Heart left ventricle (tissue), 13 donors: ENCODE results near the gene WDHD1.
"Not testable (repeated sequence)": the region's sequence is repeated elsewhere in the genome, so short reads cannot be mapped to it uniquely, and the experiment has no call there.

ENCODE experiments used
- POLR2A ChIP-seq, 2 donors: fragments of 450-650 bp; IDR thresholded peaks; one replicate each; pipeline ENCODE4 v1.6.1; 2017; ENCODE audit warnings: antibody characterized with exemption in 2 of 2, mild to moderate bottlenecking in 2 of 2, moderate library complexity in 2 of 2
- TF ChIP-seq, protein P1 (sequence below), 12 donors: fragments of 200-600 bp; sonication (generic) in 4 of 12; IDR thresholded peaks; one replicate each; pipeline versions ENCODE4 v1.5.0 to v1.8.0; 2018 to 2022; ENCODE audit warnings: antibody characterized with exemption in 12 of 12, mild to moderate bottlenecking in 5 of 12
- donor health status: ischemic (EF 13 %, LVEDD 7.1; RV severe dilation, severe dysfunction).
- donor health status: DM: no; HTN: yes; CAD: no.
- donor health status: DM: no; HTN: no; CAD: no.
- donor health status: ischemic (EF 25% LVEDD 6.9; RV normal size, moderate dysfunction).
- donor health status: ischemic (EF 25% LVEDD 5.7; RV mildly dilated, moderate dysfunction).
- donor health status: ischemic (EF 35%, LVEDD 5.7; RV mildly dilated, moderate dysfunction).
- donor health status: nonischemic (EF 11% LVEDD 7.7; RV severe dilation, severe dysfunction).
- donor health status: DM: yes; HTN: yes; CAD: no.
- donor health status: PGD.
- donor health status: ischemic (EF 29% LVEDD 5.4; RV normal size, mild dysfunction).
- donor health status: nonischemic (EF 23%, LVEDD 6.1; RV moderate dilation, normal function).

DNA sequence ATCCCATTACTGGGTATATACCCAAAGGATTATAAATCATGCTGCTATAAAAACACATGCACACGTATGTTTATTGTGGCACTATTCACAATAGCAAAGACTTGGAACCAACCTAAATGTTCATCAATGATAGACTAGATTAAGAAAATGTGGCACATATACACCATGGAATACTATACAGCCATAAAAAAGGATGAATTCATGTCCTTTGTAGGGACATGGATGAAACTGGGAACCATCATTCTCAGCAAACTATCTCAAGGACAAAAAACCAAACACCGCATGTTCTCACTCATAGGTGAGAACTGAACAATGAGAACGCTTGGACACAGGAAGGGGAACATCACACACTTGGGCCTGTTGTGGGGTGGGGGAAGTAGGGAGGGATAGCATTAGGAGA, 73.3 kb downstream of the WDHD1 start:
- TF ChIP-seq, protein P1, sequence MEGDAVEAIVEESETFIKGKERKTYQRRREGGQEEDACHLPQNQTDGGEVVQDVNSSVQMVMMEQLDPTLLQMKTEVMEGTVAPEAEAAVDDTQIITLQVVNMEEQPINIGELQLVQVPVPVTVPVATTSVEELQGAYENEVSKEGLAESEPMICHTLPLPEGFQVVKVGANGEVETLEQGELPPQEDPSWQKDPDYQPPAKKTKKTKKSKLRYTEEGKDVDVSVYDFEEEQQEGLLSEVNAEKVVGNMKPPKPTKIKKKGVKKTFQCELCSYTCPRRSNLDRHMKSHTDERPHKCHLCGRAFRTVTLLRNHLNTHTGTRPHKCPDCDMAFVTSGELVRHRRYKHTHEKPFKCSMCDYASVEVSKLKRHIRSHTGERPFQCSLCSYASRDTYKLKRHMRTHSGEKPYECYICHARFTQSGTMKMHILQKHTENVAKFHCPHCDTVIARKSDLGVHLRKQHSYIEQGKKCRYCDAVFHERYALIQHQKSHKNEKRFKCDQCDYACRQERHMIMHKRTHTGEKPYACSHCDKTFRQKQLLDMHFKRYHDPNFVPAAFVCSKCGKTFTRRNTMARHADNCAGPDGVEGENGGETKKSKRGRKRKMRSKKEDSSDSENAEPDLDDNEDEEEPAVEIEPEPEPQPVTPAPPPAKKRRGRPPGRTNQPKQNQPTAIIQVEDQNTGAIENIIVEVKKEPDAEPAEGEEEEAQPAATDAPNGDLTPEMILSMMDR (IDR thresholded peaks at IDR 0.05) = not testable (repeated sequence)
- TF ChIP-seq POLR2A (IDR thresholded peaks at IDR 0.05) = not testable (repeated sequence)
